GM21528 (cell line): ENCODE measurements around the gene NBPF1.
"Not testable (repeated sequence)": the region's sequence is repeated elsewhere in the genome, so short reads cannot be mapped to it uniquely, and the experiment has no call there.

Experiments used
- ATAC-seq: cut with Tn5 transposase; IDR thresholded peaks from one replicate; pipeline ENCODE4 v1.9.1; 2021; ENCODE audit warnings: mild to moderate bottlenecking, moderate library complexity; ENCODE audit not compliant: unreplicated experiment, low FRiP score

NBPF1 gene

GRCh38 chr1:16625497-16626408, 12.4 kb upstream of the NBPF1 start:
- no peak for ATAC-seq

- ATAC-seq: not testable (repeated sequence)
Observed at GRCh38 chr1:16623812-16624719, 10.7 kb upstream of the NBPF1 start.

GRCh38 chr1:16623337-16623736, 10.0 kb upstream of the NBPF1 start:
- not testable (repeated sequence) for ATAC-seq

- ATAC-seq: not testable (repeated sequence)
Observed at GRCh38 chr1:16621681-16622315, 8.4 kb upstream of the NBPF1 start.

- ATAC-seq: no peak
Observed at GRCh38 chr1:16621300-16621658, 7.9 kb upstream of the NBPF1 start.

- not testable (repeated sequence) for ATAC-seq
Observed at GRCh38 chr1:16619803-16620501, 6.6 kb upstream of the NBPF1 start.

- no peak for ATAC-seq
Observed at GRCh38 chr1:16618719-16619118, 5.4 kb upstream of the NBPF1 start.

- no peak for ATAC-seq
Observed at GRCh38 chr1:16617778-16618580, 4.6 kb upstream of the NBPF1 start.

GRCh38 chr1:16617114-16617631, 3.8 kb upstream of the NBPF1 start:
- no peak for ATAC-seq

GRCh38 chr1:16615253-16616252, 2.2 kb upstream of the NBPF1 start:
- ATAC-seq: no peak

- no peak for ATAC-seq
Observed at GRCh38 chr1:16614361-16615252, 1.2 kb upstream of the NBPF1 start.

GRCh38 chr1:16612332-16613172, 812 bp downstream of the NBPF1 start:
- ATAC-seq: no peak

GRCh38 chr1:16611981-16612331, 1.4 kb downstream of the NBPF1 start:
- ATAC-seq: not testable (repeated sequence)

GRCh38 chr1:16611164-16611563, 2.2 kb downstream of the NBPF1 start:
- ATAC-seq: not testable (repeated sequence)

GRCh38 chr1:16610553-16610952, 2.8 kb downstream of the NBPF1 start:
- not testable (repeated sequence) for ATAC-seq

GRCh38 chr1:16609761-16610160, 3.6 kb downstream of the NBPF1 start:
- ATAC-seq: not testable (repeated sequence)
